KMS-11 (cell line): ENCODE data around the gene OSBP2.

Source experiments
- H2AFZ ChIP-seq: fragments of 200-600 bp; sonication (generic); 2 replicates; pipeline ENCODE4 v1.6.1; 2016; ENCODE audit warnings: antibody characterized with exemption, mixed run types, low read depth
- H3K27ac ChIP-seq: fragments of 200-600 bp; sonication (generic); 2 replicates; pipeline ENCODE4 v1.6.1; 2016; ENCODE audit warnings: mild to moderate bottlenecking, mixed run types
- H3K27me3 ChIP-seq: fragments of 200-600 bp; sonication (generic); 2 replicates; pipeline ENCODE4 v1.6.1; 2017; ENCODE audit warnings: mild to moderate bottlenecking, low read depth, mixed run types, moderate library complexity; ENCODE audit not compliant: insufficient read depth
- H3K36me3 ChIP-seq: fragments of 200-600 bp; sonication (generic); 2 replicates; pipeline ENCODE4 v1.6.1; 2017; ENCODE audit warnings: mild to moderate bottlenecking, mixed run types; ENCODE audit not compliant: insufficient read depth
- H3K4me1 ChIP-seq: fragments of 200-600 bp; sonication (generic); 2 replicates; pipeline ENCODE4 v1.6.1; 2016; ENCODE audit warnings: mild to moderate bottlenecking, low read depth, mixed run types; ENCODE audit not compliant: poor library complexity, severe bottlenecking
- H3K4me2 ChIP-seq: fragments of 200-600 bp; sonication (generic); 2 replicates; pipeline ENCODE4 v1.7.0; 2016; ENCODE audit warnings: mild to moderate bottlenecking, mixed run types
- H3K4me3 ChIP-seq: fragments of 200-600 bp; sonication (generic); IDR thresholded peaks from 2 replicates; pipeline ENCODE4 v1.6.1; 2017; ENCODE audit warnings: low read depth, low read length, mixed read lengths; ENCODE audit not compliant: insufficient read depth
- H3K79me2 ChIP-seq: fragments of 200-600 bp; sonication (generic); 2 replicates; pipeline ENCODE4 v1.6.1; 2016; ENCODE audit warnings: low read depth, mixed run types; ENCODE audit not compliant: insufficient read depth
- H3K9ac ChIP-seq: fragments of 200-600 bp; sonication (generic); 2 replicates; pipeline ENCODE4 v1.6.1; 2016; ENCODE audit warnings: mild to moderate bottlenecking, mixed run types
- H4K20me1 ChIP-seq: fragments of 200-600 bp; sonication (generic); 2 replicates; pipeline ENCODE4 v1.6.1; 2016; ENCODE audit warnings: mild to moderate bottlenecking, mixed run types; ENCODE audit not compliant: insufficient read depth
- TF ChIP-seq, protein P1 (sequence below): fragments of 200-600 bp; sonication (generic); conservative IDR thresholded peaks from 2 replicates; pipeline ENCODE4 v1.6.1; 2017; ENCODE audit warnings: low read depth, mild to moderate bottlenecking, antibody characterized with exemption, low read length, moderate library complexity, mixed read lengths

The OSBP2 gene

DNA sequence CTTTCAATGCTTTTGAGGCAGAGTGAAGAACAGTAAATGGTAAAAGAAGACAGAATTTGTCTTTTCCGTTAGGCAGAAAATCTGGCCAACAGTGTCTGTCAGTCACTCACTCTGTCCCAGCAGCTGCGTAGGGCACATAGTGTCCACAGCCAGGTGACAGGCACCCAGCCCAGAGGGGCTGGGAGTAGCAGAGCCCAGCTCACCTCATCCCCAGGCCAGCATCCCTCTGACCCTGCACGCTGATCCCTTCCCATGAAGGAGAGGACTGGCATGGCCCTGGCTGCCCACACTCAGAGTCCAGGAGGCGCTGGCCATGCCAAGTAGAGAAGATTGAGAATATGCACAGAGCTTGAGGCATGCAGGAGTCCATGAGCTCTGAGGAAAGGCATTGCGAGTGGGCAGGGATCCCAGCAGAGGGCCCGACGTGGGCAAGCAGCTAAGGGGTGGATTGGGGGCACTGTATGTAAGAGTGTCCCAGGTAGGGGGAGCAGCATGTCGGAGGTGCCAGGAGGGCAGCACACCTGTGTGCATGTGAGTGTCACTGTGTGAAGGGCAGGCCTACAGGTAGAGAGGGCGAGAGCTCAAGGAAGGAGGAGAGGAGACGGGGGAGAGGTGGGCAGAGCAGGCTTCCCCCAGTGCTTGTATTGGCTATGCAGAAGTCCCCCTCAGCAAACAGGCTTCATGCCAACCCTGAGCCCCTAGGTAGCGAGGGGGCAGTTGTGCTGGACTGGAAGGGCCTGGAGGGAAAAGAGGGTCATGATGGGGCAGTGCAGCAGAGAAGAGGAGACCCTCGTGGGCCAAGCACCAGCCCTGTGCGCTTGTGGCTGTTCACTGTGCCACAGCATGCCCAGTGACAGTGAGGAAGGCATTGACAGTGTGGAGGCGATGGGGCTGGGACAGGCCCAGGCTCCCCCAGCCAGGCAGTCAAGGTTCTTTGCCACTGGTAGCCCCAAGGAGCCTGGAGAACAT lies 133.8 kb downstream of the OSBP2 start:
- H3K9ac ChIP-seq = no peak overlapping the region
- no peaks in the 10 kb centered on the region for H4K20me1 ChIP-seq
- no peak overlapping the region for H3K4me2 ChIP-seq
- H3K79me2 ChIP-seq = no peaks in the 10 kb centered on the region
- H3K36me3 ChIP-seq = no peaks in the 10 kb centered on the region
- TF ChIP-seq, protein P1, sequence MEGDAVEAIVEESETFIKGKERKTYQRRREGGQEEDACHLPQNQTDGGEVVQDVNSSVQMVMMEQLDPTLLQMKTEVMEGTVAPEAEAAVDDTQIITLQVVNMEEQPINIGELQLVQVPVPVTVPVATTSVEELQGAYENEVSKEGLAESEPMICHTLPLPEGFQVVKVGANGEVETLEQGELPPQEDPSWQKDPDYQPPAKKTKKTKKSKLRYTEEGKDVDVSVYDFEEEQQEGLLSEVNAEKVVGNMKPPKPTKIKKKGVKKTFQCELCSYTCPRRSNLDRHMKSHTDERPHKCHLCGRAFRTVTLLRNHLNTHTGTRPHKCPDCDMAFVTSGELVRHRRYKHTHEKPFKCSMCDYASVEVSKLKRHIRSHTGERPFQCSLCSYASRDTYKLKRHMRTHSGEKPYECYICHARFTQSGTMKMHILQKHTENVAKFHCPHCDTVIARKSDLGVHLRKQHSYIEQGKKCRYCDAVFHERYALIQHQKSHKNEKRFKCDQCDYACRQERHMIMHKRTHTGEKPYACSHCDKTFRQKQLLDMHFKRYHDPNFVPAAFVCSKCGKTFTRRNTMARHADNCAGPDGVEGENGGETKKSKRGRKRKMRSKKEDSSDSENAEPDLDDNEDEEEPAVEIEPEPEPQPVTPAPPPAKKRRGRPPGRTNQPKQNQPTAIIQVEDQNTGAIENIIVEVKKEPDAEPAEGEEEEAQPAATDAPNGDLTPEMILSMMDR = no peak
- H3K4me1 ChIP-seq = no peaks in the 10 kb centered on the region
- no peak overlapping the region for H3K4me3 ChIP-seq
- no peak overlapping the region for H2AFZ ChIP-seq
- H3K27me3 ChIP-seq = no peaks in the 10 kb centered on the region
- H3K27ac ChIP-seq = no peak overlapping the region

DNA sequence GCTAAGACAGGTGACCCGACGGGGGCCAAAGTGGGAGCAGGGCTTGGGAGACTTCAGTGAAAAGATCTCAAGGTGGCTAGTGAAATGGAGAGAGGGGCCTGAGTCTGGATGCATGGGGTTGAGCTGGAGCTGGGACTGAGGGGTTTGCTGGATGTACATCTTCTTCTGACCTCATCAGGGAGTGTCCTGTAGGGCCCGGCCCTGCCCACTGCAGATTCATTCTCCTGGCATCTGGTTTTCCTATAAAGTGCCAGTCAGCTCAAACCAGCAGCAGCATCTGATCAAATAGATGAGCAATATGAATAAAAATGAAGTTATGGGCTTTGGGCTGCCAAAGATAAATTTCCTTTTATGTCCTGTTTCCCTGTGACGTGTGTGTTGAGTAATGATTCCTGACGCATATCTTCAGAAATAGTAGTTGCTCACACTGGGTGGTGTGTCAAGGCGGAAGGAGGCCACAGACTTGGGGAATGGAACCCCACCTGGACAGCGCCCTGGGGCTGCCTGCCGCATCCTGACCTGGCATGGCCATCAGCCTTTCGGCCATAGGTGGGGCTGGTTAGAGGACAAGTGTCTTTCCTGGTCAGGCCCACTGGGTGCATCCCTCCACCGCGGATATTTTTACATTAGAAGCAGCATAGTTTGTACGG lies 135.4 kb downstream of the OSBP2 start:
- H3K27ac ChIP-seq = no peak overlapping the region
- no peaks in the 10 kb centered on the region for H3K79me2 ChIP-seq
- no peak overlapping the region for H3K4me3 ChIP-seq
- H3K4me1 ChIP-seq = no peaks in the 10 kb centered on the region
- H3K27me3 ChIP-seq = no peaks in the 10 kb centered on the region
- H3K36me3 ChIP-seq = no peaks in the 10 kb centered on the region
- H2AFZ ChIP-seq = no peak overlapping the region
- no peak overlapping the region for H3K9ac ChIP-seq
- H4K20me1 ChIP-seq = no peaks in the 10 kb centered on the region
- TF ChIP-seq, protein P1 = no peak
- no peak overlapping the region for H3K4me2 ChIP-seq

DNA sequence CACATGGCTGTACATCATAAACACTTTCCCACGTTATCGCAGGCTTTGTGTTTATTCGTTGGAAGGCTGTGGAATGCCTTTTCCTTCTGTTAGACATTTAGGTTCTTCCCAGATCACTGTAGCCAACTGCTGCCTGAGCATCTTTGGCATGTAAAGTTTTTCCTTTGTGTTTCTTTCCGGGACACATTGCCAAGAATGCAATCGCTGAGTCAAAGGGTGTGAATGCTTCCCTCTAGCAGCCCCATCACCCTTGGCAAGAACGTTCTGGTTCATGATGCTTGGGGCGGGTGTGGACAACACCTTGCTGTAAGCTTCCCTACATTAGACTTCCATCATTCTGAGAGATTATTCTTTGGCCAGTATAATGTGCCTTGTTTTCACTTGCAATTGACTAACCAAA lies 136.2 kb downstream of the OSBP2 start:
- no peak overlapping the region for H3K4me2 ChIP-seq
- H3K27ac ChIP-seq = no peak overlapping the region
- no peaks in the 10 kb centered on the region for H4K20me1 ChIP-seq
- H3K4me3 ChIP-seq = no peak overlapping the region
- no peaks in the 10 kb centered on the region for H3K27me3 ChIP-seq
- no peaks in the 10 kb centered on the region for H3K36me3 ChIP-seq
- TF ChIP-seq, protein P1 = no peak
- H3K79me2 ChIP-seq = no peaks in the 10 kb centered on the region
- no peak overlapping the region for H2AFZ ChIP-seq
- no peak overlapping the region for H3K9ac ChIP-seq
- H3K4me1 ChIP-seq = no peaks in the 10 kb centered on the region

DNA sequence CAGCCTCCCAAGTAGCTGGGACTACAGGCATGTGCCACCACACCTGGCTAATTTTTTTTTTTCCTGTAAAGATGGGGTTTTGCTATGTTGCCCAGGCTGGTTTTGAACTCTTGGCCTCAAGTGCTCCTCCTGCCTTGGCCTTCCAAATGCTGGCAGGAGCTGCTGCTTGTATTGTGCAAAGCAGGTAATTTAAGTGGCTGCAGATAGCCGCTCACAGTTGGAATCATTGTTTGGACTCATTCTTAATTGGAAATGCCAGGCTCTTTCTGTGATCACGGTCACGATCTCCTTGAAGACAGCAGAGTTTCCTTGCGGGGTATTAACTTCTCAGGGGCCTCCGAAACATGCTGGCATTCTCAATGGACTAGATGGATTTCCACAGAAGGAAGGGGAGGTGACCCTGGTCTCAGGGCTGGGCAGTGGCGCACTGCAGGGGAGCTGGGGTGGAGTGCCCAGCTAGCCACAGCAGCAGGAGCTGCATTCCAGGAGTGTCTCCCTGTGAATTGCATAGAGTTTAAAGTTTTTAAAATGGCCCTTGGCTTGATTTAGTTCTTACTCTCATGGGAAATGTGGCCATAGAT lies 137.8 kb downstream of the OSBP2 start:
- TF ChIP-seq, protein P1 = no peak
- Histone ChIP-seq H3K27ac (no peak overlapping the region), H3K36me3 (no peaks in the 10 kb centered on the region), H4K20me1 (no peaks in the 10 kb centered on the region), H3K4me2 (no peak overlapping the region), H3K27me3 (no peaks in the 10 kb centered on the region), H3K4me1 (no peaks in the 10 kb centered on the region), H3K9ac (no peak overlapping the region), H3K79me2 (no peaks in the 10 kb centered on the region), H2AFZ (no peak overlapping the region), H3K4me3 (no peak overlapping the region)
